K562 (cell line): ENCODE results near the gene ATP5PB. TPM values are rescaled to one million over a fixed set of nuclear protein-coding genes. Genes with fewer than 3 reads are reported as not detected.

Source experiments
- ATAC-seq: fragments of 200-7000 bp; cut with Tn5 transposase; 3 replicates; pipeline ENCODE4 v1.9.1; 2020; ENCODE audit warnings: moderate library complexity
- BruUV-seq: library from RNA; stranded (reverse); fragments of 400-500 nt; replicated peaks from 2 replicates; lab custom pipeline; 2021; lab: Mats Ljungman, UMichigan
- CTCF ChIA-PET: fragments of 300-600 bp; formaldehyde crosslinking; extraction: SDS; loops from one replicate; lab custom pipeline; 2021; ENCODE audit warnings: low intra/inter-chr PET ratio; lab: Yijun Ruan, JAX
- POLR2A ChIA-PET: fragments of 300-600, 350-650 bp; sonication (Branson Sonifier 250); formaldehyde crosslinking; extraction: SDS; loops from one replicate; lab custom pipeline; 2021; ENCODE audit warnings: antibody characterized with exemption, inconsistent platforms; lab: Yijun Ruan, JAX
- DNase-seq, 4 experiments: peaks; one replicate each; pipeline versions ENCODE4 v3.0.0 to v3.0.0-alpha.2; 2011 to 2018; ENCODE audit warnings: low spot score in 3 of 4, mixed read lengths in 3 of 4; ENCODE audit errors: extremely low read depth in 1 of 4
- FAIRE-seq: peaks from 2 replicates; lab custom pipeline; 2011; peaks lifted over from hg19 to GRCh38; lab: Jason Lieb, UNC
- H2AFZ ChIP-seq: 2 replicates; pipeline ENCODE4 v1.6.0; 2011; ENCODE audit warnings: low read depth, low read length, control low read depth, inconsistent platforms
- H3K27ac ChIP-seq: fragments of 200-600 bp; 3 replicates; pipeline ENCODE4 v1.8.0; 2011; ENCODE audit warnings: low read depth, mild to moderate bottlenecking, control low read depth, inconsistent platforms, low read length, moderate library complexity, mixed read lengths; ENCODE audit errors: extremely low read depth
- H3K27me3 ChIP-seq, 2 experiments: fragments of 300-600 bp in 1 of 2; 2 replicates in 1 of 2; 3 replicates in 1 of 2; pipeline versions ENCODE4 v1.6.0 to v1.8.0; 2011; ENCODE audit warnings: inconsistent platforms in 2 of 2, low read length in 2 of 2, mild to moderate bottlenecking in 1 of 2, mixed read lengths in 1 of 2, moderate library complexity in 1 of 2; ENCODE audit not compliant: control insufficient read depth in 2 of 2, insufficient read depth in 2 of 2
- H3K36me3 ChIP-seq: fragments of 300-600 bp; 3 replicates; pipeline ENCODE4 v1.8.0; 2011; ENCODE audit warnings: mild to moderate bottlenecking, low read length, inconsistent platforms; ENCODE audit not compliant: control insufficient read depth, insufficient read depth
- H3K4me1 ChIP-seq, 2 experiments: fragments of 200-600 bp in 1 of 2; replicated peaks in 1 of 2; 2 replicates in 1 of 2; 3 replicates in 1 of 2; pipeline versions ENCODE4 v1.5.1 to v1.8.0; 2011; ENCODE audit warnings: inconsistent platforms in 2 of 2, low read length in 2 of 2, mild to moderate bottlenecking in 1 of 2, mixed read lengths in 1 of 2, moderate library complexity in 1 of 2; ENCODE audit not compliant: control insufficient read depth in 2 of 2, insufficient read depth in 2 of 2
- H3K4me2 ChIP-seq: 2 replicates; pipeline ENCODE4 v1.6.1; 2011; ENCODE audit warnings: low read length, control low read depth, inconsistent platforms, mixed read lengths; ENCODE audit not compliant: insufficient read depth
- H3K4me3 ChIP-seq: fragments of 200-600 bp; sonication (generic), shearing (Covaris generic); 2 replicates; pipeline ENCODE4 v1.5.1; 2016; ENCODE audit warnings: control low read depth, inconsistent platforms
- H3K79me2 ChIP-seq: fragments of 200-600 bp; 3 replicates; pipeline ENCODE4 v1.8.0; 2011; ENCODE audit warnings: low read length, inconsistent platforms; ENCODE audit not compliant: control insufficient read depth, insufficient read depth
- H3K9ac ChIP-seq, 2 experiments: 2 replicates each; pipeline versions ENCODE4 v1.6.0 to v1.6.1; 2011; ENCODE audit warnings: low read depth in 2 of 2, low read length in 2 of 2, control low read depth in 1 of 2, inconsistent platforms in 1 of 2, mild to moderate bottlenecking in 1 of 2, mixed read lengths in 1 of 2; ENCODE audit not compliant: insufficient read depth in 1 of 2
- H3K9me1 ChIP-seq: one replicate; pipeline ENCODE4 v1.6.0; 2011; ENCODE audit warnings: inconsistent platforms, mild to moderate bottlenecking, low read length, moderate library complexity; ENCODE audit not compliant: control insufficient read depth, insufficient read depth
- H3K9me3 ChIP-seq: replicated peaks from 2 replicates; pipeline ENCODE4 v1.5.1; 2011; ENCODE audit warnings: low read depth, low read length, inconsistent platforms; ENCODE audit not compliant: control insufficient read depth, insufficient read depth
- H4K20me1 ChIP-seq: replicated peaks from 2 replicates; pipeline ENCODE4 v1.6.1; 2011; ENCODE audit warnings: low read length, inconsistent platforms, mixed read lengths; ENCODE audit not compliant: control insufficient read depth, insufficient read depth
- ATF4 ChIP-seq: fragments of 450-650 bp; formaldehyde crosslinking; IDR thresholded peaks from 2 replicates; pipeline ENCODE4 v1.4.0; 2022; ENCODE audit warnings: mild to moderate bottlenecking, moderate library complexity
- CUX1 ChIP-seq: fragments of 200-800 bp; sonication (Bioruptor generic); IDR thresholded peaks from 2 replicates; pipeline ENCODE4 v1.6.1; 2016; ENCODE audit warnings: missing genetic modification characterization, missing compliant biosample characterization
- DDX20 ChIP-seq: fragments of 450-650 bp; IDR thresholded peaks from 2 replicates; pipeline ENCODE4 v1.6.1; 2016; ENCODE audit warnings: missing genetic modification characterization, low read depth, mild to moderate bottlenecking, missing compliant biosample characterization, moderate library complexity
- VEZF1 ChIP-seq: fragments of 200-800 bp; sonication (Bioruptor generic); IDR thresholded peaks from 2 replicates; pipeline ENCODE4 v1.6.1; 2017; ENCODE audit warnings: missing genetic modification characterization, missing compliant biosample characterization
- ZBTB2 ChIP-seq: fragments of 450-650 bp; IDR thresholded peaks from 2 replicates; pipeline ENCODE4 v1.6.1; 2016; ENCODE audit warnings: antibody characterized with exemption
- ZNF444 ChIP-seq: fragments of 250-450 bp; sonication (Bioruptor Pico); IDR thresholded peaks from 2 replicates; pipeline ENCODE4 v1.4.0; 2020; ENCODE audit warnings: mild to moderate bottlenecking, moderate library complexity
- ZNF695 ChIP-seq: fragments of 450-650 bp; formaldehyde crosslinking; IDR thresholded peaks from 2 replicates; pipeline ENCODE4 v1.4.0; 2020; ENCODE audit warnings: mild to moderate bottlenecking, moderate library complexity
- WGBS: fragments of 100-300 bp; shearing (Covaris generic); methylation state at CpG from one replicate; pipeline ENCODE4 v1.1.6; 2016; ENCODE audit warnings: low coverage, mixed read lengths; ENCODE audit not compliant: insufficient coverage; ENCODE audit errors: missing lambda C conversion rate; 5-methylcytosine and 5-hydroxymethylcytosine counted together
- in situ Hi-C: fragments of 300-500 bp; cut with MboI; formaldehyde crosslinking; loops from 4 replicates; pipeline ENCODE4 v1.15.0; 2018; ENCODE audit warnings: inconsistent platforms, mixed read lengths
- intact Hi-C: fragments of 100-400 bp; cut with micrococcal nuclease; formaldehyde crosslinking; loops from 2 replicates; pipeline ENCODE4 v1.14.2; 2022
- polyA plus RNA-seq, 8 experiments: library from polyadenylated mRNA; depleted of rRNA in 4 of 8; stranded (reverse) in 5 of 8; unstranded in 3 of 8; fragments of >200 nt; fragmentation: Nextera tagmentation in 2 of 8; fragmentation: Illumina TruSeq in 1 of 8; extraction: Ambion mirVana in 2 of 8; extraction: Trizol in 1 of 8; gene quantifications; 2 replicates each; pipeline versions ENCODE4 v1.2.1 to v1.2.3, GENCODE V29; 2011 to 2014; ENCODE audit warnings: inconsistent platforms in 1 of 8, missing spikeins in 1 of 8
- total RNA-seq, 7 experiments: library from RNA; depleted of rRNA in 6 of 7; stranded (reverse); fragments of >200 nt in 6 of 7; fragmentation: Illumina TruSeq in 2 of 7; extraction: Trizol in 2 of 7; gene quantifications; 2 replicates each; pipeline versions ENCODE4 v1.2.1 to v1.2.3, GENCODE V29; 2011 to 2021; ENCODE audit warnings: low replicate concordance in 1 of 7

ATP5PB gene
- total and polyA plus RNA-seq, 9 of the 15 experiments (the other 6 are each of a cell fraction or from before 2014, with no cell fraction given), result 651 to 2,735 (median 1,061) TPM

- TF ChIP-seq VEZF1 (CRISPR knock-in tag), result no peak
- no peak for TF ChIP-seq ZNF695 (CRISPR knock-in tag)
- TF ChIP-seq ZNF444 (CRISPR knock-in tag), result no peak
- TF ChIP-seq ZBTB2, result no peak
- TF ChIP-seq ATF4 (CRISPR knock-in tag), result no peak
These were observed 37.9 kb downstream of the ATP5PB start (continued) for GRCh38 chr1:111487133-111487532.

- no peak overlapping the region for H3K9ac ChIP-seq
- FAIRE-seq (no peak), ATAC-seq (no peak), DNase-seq (no peak)
- peaks cover 15 to 47% of the 10 kb centered on the region in 2 experiments; a peak in 4 of 5 replicates for H3K27me3 ChIP-seq
- no peak overlapping the region for H3K27ac ChIP-seq
- H4K20me1 ChIP-seq, result no peaks in the 10 kb centered on the region
- no peak for TF ChIP-seq CUX1
- TF ChIP-seq DDX20 (tag), result no peak
- no peaks in the 10 kb centered on the region for H3K79me2 ChIP-seq
- H3K4me2 ChIP-seq, result no peak overlapping the region
- WGBS, result 26% methylated on average over 9 of the region's 9 CpGs
- ChIA-PET CTCF (no interaction called here), POLR2A (interaction anchor here (0.6 to 1.1 kb wide), 2 partner anchors 15 to 26 kb away, joined by 4 read pairs; partner anchors contain the start of genes ADORA3 and TMIGD3)
- in situ Hi-C loops, result loop anchor here (25.0 kb wide), 1 partner anchor 849 kb away; no protein-coding TSS in a partner anchor
- no peaks in the 10 kb centered on the region for H3K36me3 ChIP-seq
- no peak overlapping the region for H2AFZ ChIP-seq
- no peaks in the 10 kb centered on the region for H3K9me3 ChIP-seq
- intact Hi-C loops, result no loop called here
- no TSS peak for BruUV-seq
- H3K9me1 ChIP-seq, result no peaks in the 10 kb centered on the region
- H3K4me1 ChIP-seq, result no peaks in the 10 kb centered on the region; a peak in 1 of 5 replicates
- H3K4me3 ChIP-seq, result no peak overlapping the region
These were observed 39.4 kb downstream of the ATP5PB start for GRCh38 chr1:111488669-111489068.
